Hindlimb muscle (tissue), 1 donor: ENCODE data around the gene AFG1L. TPM values are rescaled to one million over a fixed set of nuclear protein-coding genes. Genes with fewer than 3 reads are reported as not detected.
A peak's percentile ranks its signal among the peaks of the same experiment; 100 is the strongest.
"Not testable (repeated sequence)": the region's sequence is repeated elsewhere in the genome, so short reads cannot be mapped to it uniquely, and the experiment has no call there.

ENCODE experiments used
- DNase-seq: peaks from one replicate; pipeline ENCODE4 v3.0.0-alpha.2; 2013
- polyA plus RNA-seq: library from polyadenylated mRNA; unstranded; fragments of 120-200 nt; gene quantifications from one replicate; pipeline ENCODE4 v1.2.1, GENCODE V29; 2013; ENCODE audit not compliant: insufficient read length

Gene AFG1L
- 6.7 TPM for polyA plus RNA-seq

- peak; percentile 92 for DNase-seq
These were observed at the start of gene AFG1L for GRCh38 chr6:108294727-108295625. TSS of gene AFG1L (plus strand) at chr6:108295054. CDS start at chr6:108295080, 26 bp downstream.

GRCh38 chr6:108245095-108245494, 49.8 kb upstream of the AFG1L start:
- not testable (repeated sequence) for DNase-seq

- DNase-seq = no peak
These were observed 46.8 kb upstream of the AFG1L start for GRCh38 chr6:108247965-108248536.

GRCh38 chr6:108250240-108250866, 44.5 kb upstream of the AFG1L start:
- no peak for DNase-seq

- DNase-seq = no peak
These were observed 43.6 kb upstream of the AFG1L start for GRCh38 chr6:108251252-108251651.

GRCh38 chr6:108252055-108252454, 42.8 kb upstream of the AFG1L start:
- DNase-seq = no peak

- DNase-seq = no peak
These were observed 41.6 kb upstream of the AFG1L start for GRCh38 chr6:108253241-108253640.

- DNase-seq = no peak
These were observed 40.1 kb upstream of the AFG1L start for GRCh38 chr6:108254433-108255410.

GRCh38 chr6:108260126-108260808, 34.6 kb upstream of the AFG1L start:
- DNase-seq = peak; percentile 64

GRCh38 chr6:108260809-108261569, 33.9 kb upstream of the AFG1L start, which contains the start of gene SNX3:
TSS of gene SNX3 (minus strand) at chr6:108261040. CDS start at chr6:108260921, 119 bp downstream.
- peak; percentile 96 for DNase-seq

- no peak for DNase-seq
These were observed 31.5 kb upstream of the AFG1L start for GRCh38 chr6:108263371-108263770.

- no peak for DNase-seq
These were observed 26.0 kb upstream of the AFG1L start for GRCh38 chr6:108268845-108269244.

GRCh38 chr6:108269955-108270354, 24.9 kb upstream of the AFG1L start:
- DNase-seq = not testable (repeated sequence)

GRCh38 chr6:108274546-108274945, 20.3 kb upstream of the AFG1L start:
- DNase-seq = no peak

GRCh38 chr6:108275976-108276375, 18.9 kb upstream of the AFG1L start:
- DNase-seq = no peak

- no peak for DNase-seq
These were observed 17.6 kb upstream of the AFG1L start for GRCh38 chr6:108277295-108277694.

GRCh38 chr6:108277831-108278230, 17.0 kb upstream of the AFG1L start:
- no peak for DNase-seq

- no peak for DNase-seq
These were observed 9.5 kb upstream of the AFG1L start for GRCh38 chr6:108285381-108285780.

- no peak for DNase-seq
These were observed 8.5 kb upstream of the AFG1L start for GRCh38 chr6:108286366-108286765.

GRCh38 chr6:108287373-108287772, 7.5 kb upstream of the AFG1L start:
- no peak for DNase-seq

GRCh38 chr6:108288742-108289141, 6.1 kb upstream of the AFG1L start:
- DNase-seq = no peak
